B cell (primary cell): Measurements from ENCODE around the gene GPR25. TPM values are rescaled to one million over a fixed set of nuclear protein-coding genes. Genes with fewer than 3 reads are reported as not detected.

ENCODE experiments used
- ATAC-seq: fragments of 200-7000 bp; cut with Tn5 transposase; one replicate; pipeline ENCODE4 v1.10.0; 2021; ENCODE audit warnings: low read depth, mild to moderate bottlenecking, moderate number of reproducible peaks, moderate library complexity
- CTCF ChIA-PET: fragments of 350-600 bp; sonication (Branson Sonifier 250); formaldehyde crosslinking; loops from one replicate; lab custom pipeline; 2021; ENCODE audit warnings: antibody characterized with exemption, inconsistent platforms; lab: Charles Lee
- POLR2A ChIA-PET: fragments of 350-600 bp; sonication (Branson Sonifier 250); formaldehyde crosslinking; loops from one replicate; lab custom pipeline; 2021; ENCODE audit warnings: antibody characterized with exemption; lab: Charles Lee
- DNase-seq: peaks from one replicate; pipeline ENCODE4 v3.0.0; 2013
- H2AFZ ChIP-seq: 2 replicates; pipeline ENCODE4 v1.6.1; 2012; ENCODE audit warnings: mild to moderate bottlenecking, low read depth, low read length; ENCODE audit not compliant: insufficient read depth, poor library complexity, severe bottlenecking
- H3K27ac ChIP-seq, 2 donors: 1 replicate in 1 of 2; 2 replicates in 1 of 2; pipeline ENCODE4 v1.5.1; 2012 to 2013; ENCODE audit warnings: low read length in 2 of 2, mild to moderate bottlenecking in 2 of 2, moderate library complexity in 1 of 2
- H3K27me3 ChIP-seq, 4 experiments: fragments of 200-600 bp in 1 of 4; sonication (generic) in 1 of 4; replicated peaks in 1 of 4; 1 replicate in 2 of 4; 2 replicates in 2 of 4; pipeline versions ENCODE4 v1.6.1 to v1.7.0; 2013 to 2016; ENCODE audit warnings: low read length in 3 of 4, mild to moderate bottlenecking in 2 of 4, mixed read lengths in 1 of 4, moderate library complexity in 1 of 4; ENCODE audit not compliant: insufficient read depth in 4 of 4, control insufficient read depth in 3 of 4; ENCODE audit errors: control extremely low read depth in 1 of 4
- H3K36me3 ChIP-seq, 2 experiments: replicated peaks in 1 of 2; 1 replicate in 1 of 2; 2 replicates in 1 of 2; pipeline versions ENCODE4 v1.6.1 to v1.7.1; 2013; ENCODE audit warnings: low read length in 1 of 2; ENCODE audit not compliant: insufficient read depth in 2 of 2, control insufficient read depth in 1 of 2; ENCODE audit errors: control extremely low read depth in 1 of 2, extremely low read depth in 1 of 2
- H3K4me1 ChIP-seq, 2 donors: fragments of 200-600 bp in 1 of 2; sonication (generic) in 1 of 2; 1 replicate in 1 of 2; 2 replicates in 1 of 2; pipeline versions ENCODE4 v1.5.1 to v1.6.1; 2013 to 2017; ENCODE audit warnings: low read length in 2 of 2; ENCODE audit not compliant: control insufficient read depth in 2 of 2, insufficient read depth in 2 of 2
- H3K4me2 ChIP-seq: replicated peaks from 2 replicates; pipeline ENCODE3; 2012; ENCODE audit warnings: mild to moderate bottlenecking, low read depth, low read length; ENCODE audit not compliant: poor library complexity, severe bottlenecking
- H3K4me3 ChIP-seq, 5 experiments: fragments of 200-600 bp in 1 of 5; sonication (generic) in 1 of 5; 1 replicate in 3 of 5; 2 replicates in 2 of 5; pipeline versions ENCODE4 v1.5.1 to v1.7.0; 2011 to 2016; ENCODE audit warnings: low read length in 4 of 5, mild to moderate bottlenecking in 4 of 5, low read depth in 2 of 5, control low read depth in 1 of 5, moderate library complexity in 1 of 5; ENCODE audit not compliant: insufficient read depth in 1 of 5; ENCODE audit errors: control extremely low read depth in 1 of 5, extremely low read depth in 1 of 5
- H3K79me2 ChIP-seq: fragments of 200-600 bp; sonication (generic); one replicate; pipeline ENCODE4 v1.6.0; 2016; ENCODE audit warnings: low read length; ENCODE audit not compliant: control insufficient read depth, insufficient read depth
- H3K9ac ChIP-seq: fragments of 200-600 bp; sonication (generic); 2 replicates; pipeline ENCODE4 v1.6.1; 2017; ENCODE audit warnings: mild to moderate bottlenecking, low read length, moderate library complexity
- H3K9me3 ChIP-seq, 3 donors: one replicate each; pipeline versions ENCODE4 v1.6.1 to v1.7.1; 2013; ENCODE audit warnings: low read length in 2 of 3; ENCODE audit not compliant: control insufficient read depth in 2 of 3, insufficient read depth in 1 of 3; ENCODE audit errors: control extremely low read depth in 1 of 3
- H4K20me1 ChIP-seq: 2 replicates; pipeline ENCODE4 v1.6.0; 2012; ENCODE audit warnings: mild to moderate bottlenecking, low read length; ENCODE audit not compliant: insufficient read depth, control insufficient read depth, poor library complexity, severe bottlenecking
- H3K27ac Mint-ChIP-seq: one replicate; pipeline ENCODE4 v1.8.0; 2021; ENCODE audit warnings: mixed read lengths
- H3K27me3 Mint-ChIP-seq: one replicate; pipeline ENCODE4 v1.8.0; 2021; ENCODE audit warnings: mixed read lengths
- H3K4me1 Mint-ChIP-seq: one replicate; pipeline ENCODE4 v1.8.0; 2021; ENCODE audit warnings: mixed read lengths
- H3K4me3 Mint-ChIP-seq: one replicate; pipeline ENCODE4 v1.8.0; 2021; ENCODE audit warnings: mixed read lengths
- H3K9me3 Mint-ChIP-seq: one replicate; pipeline ENCODE4 v1.8.0; 2022; ENCODE audit warnings: mixed read lengths; ENCODE audit not compliant: insufficient read depth
- EZH2 ChIP-seq: IDR thresholded peaks from 2 replicates; pipeline ENCODE4 v1.6.1; 2012; ENCODE audit warnings: borderline replicate concordance, low read depth, mild to moderate bottlenecking, moderate library complexity, low read length; ENCODE audit not compliant: insufficient read depth, poor library complexity, severe bottlenecking
- WGBS: methylation state at CpG from one replicate; pipeline ENCODE4 v1.1.5; 2013; ENCODE audit warnings: missing lambda C conversion rate; ENCODE audit not compliant: insufficient coverage; 5-methylcytosine and 5-hydroxymethylcytosine counted together
- intact Hi-C: fragments of 100-400 bp; cut with micrococcal nuclease; formaldehyde crosslinking; loops from one replicate; pipeline ENCODE4 v1.10.0; 2022
- polyA plus RNA-seq: library from polyadenylated mRNA; depleted of rRNA; stranded (reverse); fragments of >200 nt; gene quantifications from 2 replicates; pipeline ENCODE4 v1.2.3, GENCODE V29; 2012
- total RNA-seq, 2 donors: library from RNA; stranded (reverse); fragments of 120-200 nt in 1 of 2; gene quantifications; 1 replicate in 1 of 2; 2 replicates in 1 of 2; pipeline versions ENCODE4 v1.2.3 to v1.2.4, GENCODE V29; 2013 to 2022
- TF ChIP-seq, protein P1 (sequence below): fragments of 200-600 bp; IDR thresholded peaks from one replicate; pipeline ENCODE4 v1.8.0; 2022; ENCODE audit warnings: antibody characterized with exemption, mild to moderate bottlenecking

Gene GPR25
- total and polyA plus RNA-seq, 2 donors (not counting 1 experiment from before 2014, with no cell fraction given): 1.8 to 3.1 TPM

DNA sequence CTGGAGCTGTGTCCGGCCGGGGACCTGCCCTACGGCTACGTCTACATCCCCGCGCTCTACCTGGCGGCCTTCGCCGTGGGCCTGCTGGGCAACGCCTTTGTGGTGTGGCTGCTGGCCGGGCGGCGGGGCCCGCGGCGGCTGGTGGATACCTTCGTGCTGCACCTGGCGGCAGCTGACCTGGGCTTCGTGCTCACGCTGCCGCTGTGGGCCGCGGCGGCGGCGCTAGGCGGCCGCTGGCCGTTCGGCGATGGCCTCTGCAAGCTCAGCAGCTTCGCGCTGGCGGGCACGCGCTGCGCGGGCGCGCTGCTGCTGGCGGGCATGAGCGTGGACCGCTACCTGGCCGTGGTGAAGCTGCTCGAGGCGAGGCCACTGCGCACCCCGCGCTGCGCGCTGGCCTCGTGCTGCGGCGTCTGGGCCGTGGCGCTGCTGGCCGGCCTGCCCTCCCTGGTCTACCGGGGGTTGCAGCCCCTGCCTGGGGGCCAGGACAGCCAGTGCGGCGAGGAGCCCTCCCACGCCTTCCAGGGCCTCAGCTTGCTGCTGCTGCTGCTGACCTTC, 412 bp downstream of the GPR25 start:
- ATAC-seq: peak; percentile 2
- no peaks in the 10 kb centered on the region for H3K79me2 ChIP-seq
- Mint-ChIP-seq H3K4me3 (peak overlapping the region; percentile 86), H3K27ac (peak overlapping the region; percentile 89), H3K27me3 (peaks cover 18% of the 10 kb centered on the region), H3K4me1 (peaks cover 46% of the 10 kb centered on the region), H3K9me3 (no peaks in the 10 kb centered on the region)
- 22% methylated on average over 61 of the region's 61 CpGs for WGBS
- H3K4me3 ChIP-seq: peak overlapping the region in 3 of 5 experiments; percentile 20 to 44 (median 42)
- H3K9me3 ChIP-seq: no peaks in the 10 kb centered on the region
- H3K4me2 ChIP-seq: peak overlapping the region; percentile 71
- no peak for TF ChIP-seq EZH2
- TF ChIP-seq, protein P1, sequence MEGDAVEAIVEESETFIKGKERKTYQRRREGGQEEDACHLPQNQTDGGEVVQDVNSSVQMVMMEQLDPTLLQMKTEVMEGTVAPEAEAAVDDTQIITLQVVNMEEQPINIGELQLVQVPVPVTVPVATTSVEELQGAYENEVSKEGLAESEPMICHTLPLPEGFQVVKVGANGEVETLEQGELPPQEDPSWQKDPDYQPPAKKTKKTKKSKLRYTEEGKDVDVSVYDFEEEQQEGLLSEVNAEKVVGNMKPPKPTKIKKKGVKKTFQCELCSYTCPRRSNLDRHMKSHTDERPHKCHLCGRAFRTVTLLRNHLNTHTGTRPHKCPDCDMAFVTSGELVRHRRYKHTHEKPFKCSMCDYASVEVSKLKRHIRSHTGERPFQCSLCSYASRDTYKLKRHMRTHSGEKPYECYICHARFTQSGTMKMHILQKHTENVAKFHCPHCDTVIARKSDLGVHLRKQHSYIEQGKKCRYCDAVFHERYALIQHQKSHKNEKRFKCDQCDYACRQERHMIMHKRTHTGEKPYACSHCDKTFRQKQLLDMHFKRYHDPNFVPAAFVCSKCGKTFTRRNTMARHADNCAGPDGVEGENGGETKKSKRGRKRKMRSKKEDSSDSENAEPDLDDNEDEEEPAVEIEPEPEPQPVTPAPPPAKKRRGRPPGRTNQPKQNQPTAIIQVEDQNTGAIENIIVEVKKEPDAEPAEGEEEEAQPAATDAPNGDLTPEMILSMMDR: no peak
- ChIA-PET CTCF (interaction anchor here (1.8 kb wide), 1 partner anchor 15 kb away, joined by 8 read pairs; no protein-coding TSS in a partner anchor), POLR2A (interaction anchor here (1.0 kb wide), 1 partner anchor 10 kb away, joined by 3 read pairs; no protein-coding TSS in a partner anchor)
- H3K27me3 ChIP-seq: peaks cover 0 to 25% (median 4%) of the 10 kb centered on the region in 4 experiments
- no peaks in the 10 kb centered on the region for H4K20me1 ChIP-seq
- H3K27ac ChIP-seq: peak overlapping the region in 1 of 2 donors; percentile 18
- peak overlapping the region; percentile 51 for H3K9ac ChIP-seq
- no peaks in the 10 kb centered on the region for H3K36me3 ChIP-seq
- DNase-seq: no peak
- H2AFZ ChIP-seq: peak overlapping the region; percentile 74
- intact Hi-C loops: no loop called here
- peaks cover 32 to 56% of the 10 kb centered on the region in 2 donors for H3K4me1 ChIP-seq
